ENCODE measurements around the gene PRPF19.

- no peak for TF ChIP-seq CTCF (IDR thresholded peaks at IDR 0.05)
- TF ChIP-seq EP300 (IDR thresholded peaks at IDR 0.05) = no peak
- TF ChIP-seq POLR2A (IDR thresholded peaks at IDR 0.05) = no peak
- no peak for TF ChIP-seq POLR2AphosphoS5 (IDR thresholded peaks at IDR 0.05)
These were observed 12.9 kb upstream of the PRPF19 start for GRCh38 chr11:60919320-60919719.
